Neural progenitor cell (in vitro differentiated cells): ENCODE results near the gene PGP. TPM values are rescaled to one million over a fixed set of nuclear protein-coding genes. Genes with fewer than 3 reads are reported as not detected.

Experiments used
- DNase-seq: peaks from one replicate; pipeline ENCODE4 v3.0.0-alpha.2; 2016; ENCODE audit warnings: low spot score
- H2AFZ ChIP-seq: fragments of 200-600 bp; sonication (generic); replicated peaks from 2 replicates; pipeline ENCODE4 v1.6.1; 2016; ENCODE audit warnings: antibody characterized with exemption
- H3F3A ChIP-seq: fragments of 200-600 bp; sonication (generic); 2 replicates; pipeline ENCODE4 v1.6.1; 2016; ENCODE audit warnings: antibody characterized with exemption, low read depth
- H3K27ac ChIP-seq: fragments of 200-600 bp; sonication (generic); 2 replicates; pipeline ENCODE4 v1.5.1; 2016; ENCODE audit warnings: mild to moderate bottlenecking
- H3K27me3 ChIP-seq: fragments of 200-600 bp; sonication (generic); 2 replicates; pipeline ENCODE4 v1.6.1; 2016; ENCODE audit warnings: mild to moderate bottlenecking, moderate library complexity
- H3K36me3 ChIP-seq: fragments of 200-600 bp; sonication (generic); 2 replicates; pipeline ENCODE4 v1.5.1; 2016
- H3K4me1 ChIP-seq: fragments of 200-600 bp; sonication (generic); 2 replicates; pipeline ENCODE4 v1.6.1; 2016; ENCODE audit warnings: mixed run types
- H3K4me2 ChIP-seq: fragments of 200-600 bp; sonication (generic); 2 replicates; pipeline ENCODE4 v1.6.1; 2016
- H3K4me3 ChIP-seq: fragments of 200-600 bp; sonication (generic); 2 replicates; pipeline ENCODE4 v1.5.1; 2016
- H3K79me2 ChIP-seq: fragments of 200-600 bp; sonication (generic); 2 replicates; pipeline ENCODE4 v1.6.1; 2016; ENCODE audit warnings: low read depth
- H3K9ac ChIP-seq: fragments of 200-600 bp; sonication (generic); 2 replicates; pipeline ENCODE4 v1.6.1; 2016
- H3K9me3 ChIP-seq: fragments of 200-600 bp; sonication (generic); 2 replicates; pipeline ENCODE4 v1.5.1; 2016; ENCODE audit warnings: low read depth
- H4K20me1 ChIP-seq: fragments of 200-600 bp; sonication (generic); 2 replicates; pipeline ENCODE4 v1.6.1; 2016; ENCODE audit warnings: low read depth
- H3K27ac Mint-ChIP-seq: 3 replicates; pipeline ENCODE4 v1.8.0; 2021; ENCODE audit warnings: mixed read lengths
- H3K27me3 Mint-ChIP-seq: 2 replicates; pipeline ENCODE4 v1.8.0; 2022; ENCODE audit warnings: low read depth, mild to moderate bottlenecking, inconsistent platforms, moderate library complexity, mixed read lengths; ENCODE audit not compliant: insufficient read depth
- H3K36me3 Mint-ChIP-seq: 3 replicates; pipeline ENCODE4 v1.8.0; 2021; ENCODE audit warnings: mixed read lengths
- H3K4me1 Mint-ChIP-seq: 3 replicates; pipeline ENCODE4 v1.8.0; 2021; ENCODE audit warnings: mixed read lengths
- H3K4me3 Mint-ChIP-seq: 3 replicates; pipeline ENCODE4 v1.8.0; 2021; ENCODE audit warnings: mild to moderate bottlenecking, moderate library complexity, mixed read lengths
- H3K9me3 Mint-ChIP-seq: 3 replicates; pipeline ENCODE4 v1.8.0; 2020; ENCODE audit warnings: mixed read lengths
- EZH2 ChIP-seq: fragments of 200-600 bp; sonication (generic); IDR thresholded peaks from 2 replicates; pipeline ENCODE4 v1.6.1; 2017; ENCODE audit warnings: antibody characterized with exemption, mild to moderate bottlenecking, moderate library complexity
- EZH2phosphoT487 ChIP-seq: fragments of 200-600 bp; sonication (generic); IDR thresholded peaks from 2 replicates; pipeline ENCODE4 v1.6.1; 2017; ENCODE audit warnings: antibody characterized with exemption
- total RNA-seq: library from RNA; depleted of rRNA; stranded (reverse); fragments of >200 nt; gene quantifications from 2 replicates; pipeline ENCODE4 v1.2.3, GENCODE V29; 2015; ENCODE audit warnings: low replicate concordance
- TF ChIP-seq, protein P1 (sequence below): fragments of 200-600 bp; sonication (generic); IDR thresholded peaks from 2 replicates; pipeline ENCODE4 v1.5.1; 2017; ENCODE audit warnings: antibody characterized with exemption, mild to moderate bottlenecking

Gene PGP
- total RNA-seq, 1 donor from 2014 or later, result 13.3 TPM

DNA sequence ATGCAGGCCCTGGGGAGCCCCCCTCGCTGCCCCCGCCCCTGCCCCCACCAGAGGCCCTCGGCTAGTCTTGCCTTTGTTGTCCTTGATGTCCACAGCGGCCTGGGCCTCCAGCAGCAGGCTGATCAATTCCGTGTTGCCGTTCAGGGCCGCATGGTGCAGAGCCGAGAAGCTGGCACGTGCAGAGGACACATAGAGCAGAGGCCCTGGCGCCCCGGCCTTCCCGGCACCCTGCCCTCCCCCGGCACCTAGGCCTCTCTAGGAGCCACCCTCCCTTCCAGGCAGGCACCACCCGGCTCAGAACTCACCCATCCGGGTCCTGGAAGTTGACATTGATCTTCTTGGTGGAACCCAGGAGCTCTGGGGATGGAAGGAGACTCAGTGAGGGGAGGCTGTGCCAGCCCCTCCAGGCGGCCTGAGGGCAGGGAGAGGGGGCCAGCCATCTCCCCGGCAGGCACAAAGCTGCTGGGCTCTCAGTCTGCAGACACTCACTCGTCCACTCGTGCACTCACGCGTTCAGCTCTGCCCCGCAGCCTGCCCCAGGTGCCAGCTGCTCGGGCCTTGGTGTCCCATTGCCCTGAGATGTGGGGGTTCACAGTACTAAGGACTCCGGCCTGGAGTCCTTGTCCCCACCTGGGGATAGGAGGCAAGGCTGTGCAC is 24.5 kb downstream of the PGP start:
- Mint-ChIP-seq H3K27me3 (peaks cover 2% of the 10 kb centered on the region), H3K4me1 (peaks cover 8% of the 10 kb centered on the region), H3K36me3 (no peaks in the 10 kb centered on the region), H3K9me3 (no peaks in the 10 kb centered on the region), H3K27ac (no peak overlapping the region), H3K4me3 (no peak overlapping the region)
- Histone ChIP-seq H2AFZ (no peak overlapping the region), H3K9me3 (no peaks in the 10 kb centered on the region), H3K79me2 (no peaks in the 10 kb centered on the region), H3K4me1 (peaks cover 4% of the 10 kb centered on the region), H3K27me3 (peaks cover 7% of the 10 kb centered on the region), H3K4me2 (no peak overlapping the region), H3K27ac (no peak overlapping the region), H3F3A (no peaks in the 10 kb centered on the region), H3K9ac (no peak overlapping the region), H4K20me1 (peaks cover 9% of the 10 kb centered on the region), H3K4me3 (no peak overlapping the region), H3K36me3 (no peaks in the 10 kb centered on the region)
- TF ChIP-seq EZH2phosphoT487 (no peak), EZH2 (no peak)
- TF ChIP-seq, protein P1, sequence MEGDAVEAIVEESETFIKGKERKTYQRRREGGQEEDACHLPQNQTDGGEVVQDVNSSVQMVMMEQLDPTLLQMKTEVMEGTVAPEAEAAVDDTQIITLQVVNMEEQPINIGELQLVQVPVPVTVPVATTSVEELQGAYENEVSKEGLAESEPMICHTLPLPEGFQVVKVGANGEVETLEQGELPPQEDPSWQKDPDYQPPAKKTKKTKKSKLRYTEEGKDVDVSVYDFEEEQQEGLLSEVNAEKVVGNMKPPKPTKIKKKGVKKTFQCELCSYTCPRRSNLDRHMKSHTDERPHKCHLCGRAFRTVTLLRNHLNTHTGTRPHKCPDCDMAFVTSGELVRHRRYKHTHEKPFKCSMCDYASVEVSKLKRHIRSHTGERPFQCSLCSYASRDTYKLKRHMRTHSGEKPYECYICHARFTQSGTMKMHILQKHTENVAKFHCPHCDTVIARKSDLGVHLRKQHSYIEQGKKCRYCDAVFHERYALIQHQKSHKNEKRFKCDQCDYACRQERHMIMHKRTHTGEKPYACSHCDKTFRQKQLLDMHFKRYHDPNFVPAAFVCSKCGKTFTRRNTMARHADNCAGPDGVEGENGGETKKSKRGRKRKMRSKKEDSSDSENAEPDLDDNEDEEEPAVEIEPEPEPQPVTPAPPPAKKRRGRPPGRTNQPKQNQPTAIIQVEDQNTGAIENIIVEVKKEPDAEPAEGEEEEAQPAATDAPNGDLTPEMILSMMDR, result no peak
- DNase-seq, result no peak

DNA sequence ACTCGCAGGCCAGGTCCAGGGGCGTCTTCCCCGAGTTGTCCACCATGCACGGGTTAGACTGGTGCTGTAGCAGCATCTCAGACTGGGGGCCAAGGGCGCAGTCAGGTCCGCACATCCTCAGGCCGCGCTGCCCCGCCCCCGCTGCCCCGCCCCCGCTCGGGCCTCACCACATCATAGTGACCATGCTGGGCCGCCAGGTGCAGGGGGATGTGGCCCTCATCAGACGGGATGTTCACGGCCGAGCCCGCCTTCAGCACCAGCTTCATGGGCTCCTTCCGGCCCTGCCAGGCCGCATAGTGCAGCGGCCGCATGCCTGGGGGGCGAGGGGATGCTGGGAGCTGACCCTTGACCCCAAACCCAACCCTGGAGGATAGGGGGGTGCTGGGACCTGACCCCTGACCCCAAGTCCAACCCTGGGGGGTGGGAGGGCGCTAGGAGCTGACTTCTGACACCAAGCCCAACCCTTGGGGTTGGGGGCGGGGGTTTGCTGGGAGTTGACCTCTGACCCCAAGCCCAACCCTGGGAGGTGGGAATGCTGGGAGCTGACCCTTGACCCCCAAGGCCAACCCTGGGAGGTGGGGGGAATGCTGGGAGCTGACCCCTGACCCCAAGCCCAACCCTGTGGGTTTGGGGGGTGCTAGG is 25.3 kb downstream of the PGP start:
- Mint-ChIP-seq H3K4me1 (peaks cover under 1% of the 10 kb centered on the region), H3K27ac (no peak overlapping the region), H3K4me3 (no peak overlapping the region), H3K36me3 (no peaks in the 10 kb centered on the region), H3K27me3 (peaks cover 2% of the 10 kb centered on the region), H3K9me3 (no peaks in the 10 kb centered on the region)
- Histone ChIP-seq H2AFZ (no peak overlapping the region), H3K27me3 (no peaks in the 10 kb centered on the region), H3K9me3 (no peaks in the 10 kb centered on the region), H3K27ac (no peak overlapping the region), H3K4me1 (no peaks in the 10 kb centered on the region), H3K4me2 (no peak overlapping the region), H3K9ac (no peak overlapping the region), H3K36me3 (no peaks in the 10 kb centered on the region), H3F3A (no peaks in the 10 kb centered on the region), H3K4me3 (no peak overlapping the region), H3K79me2 (no peaks in the 10 kb centered on the region), H4K20me1 (peaks cover 2% of the 10 kb centered on the region)
- no peak for DNase-seq
- no peak for TF ChIP-seq EZH2
- TF ChIP-seq, protein P1, result no peak
- TF ChIP-seq EZH2phosphoT487, result no peak

DNA sequence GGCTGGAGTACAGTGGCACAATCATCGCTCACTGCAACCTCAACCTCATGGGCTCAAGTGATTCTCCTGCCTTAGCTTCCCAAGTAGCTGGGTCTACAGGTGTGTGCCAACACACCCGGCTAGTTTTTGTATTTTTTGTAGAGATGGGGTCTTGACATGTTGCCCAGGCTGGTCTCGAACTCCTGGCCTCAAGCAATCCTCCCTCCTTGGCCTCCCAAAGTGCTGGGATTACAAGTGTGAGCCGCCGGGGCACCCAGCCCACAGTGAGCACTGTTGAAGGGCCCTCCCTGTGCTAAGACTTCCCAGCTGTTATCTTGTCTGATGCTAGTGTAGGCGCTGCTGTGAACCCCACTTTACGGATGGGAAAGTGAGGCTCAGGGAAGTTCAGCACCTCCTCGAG is 26.2 kb downstream of the PGP start:
- Histone ChIP-seq H3K27me3 (no peaks in the 10 kb centered on the region), H3K4me2 (no peak overlapping the region), H3K36me3 (no peaks in the 10 kb centered on the region), H3K79me2 (no peaks in the 10 kb centered on the region), H3K4me1 (no peaks in the 10 kb centered on the region), H4K20me1 (no peaks in the 10 kb centered on the region), H3K27ac (no peak overlapping the region), H3K4me3 (no peak overlapping the region), H3F3A (no peaks in the 10 kb centered on the region), H3K9me3 (no peaks in the 10 kb centered on the region), H3K9ac (no peak overlapping the region), H2AFZ (no peak overlapping the region)
- Mint-ChIP-seq H3K27me3 (peaks cover 5% of the 10 kb centered on the region), H3K36me3 (no peaks in the 10 kb centered on the region), H3K4me3 (no peak overlapping the region), H3K27ac (no peak overlapping the region), H3K9me3 (no peaks in the 10 kb centered on the region), H3K4me1 (no peaks in the 10 kb centered on the region)
- no peak for TF ChIP-seq EZH2phosphoT487
- TF ChIP-seq, protein P1, result no peak
- TF ChIP-seq EZH2, result no peak
- DNase-seq, result no peak
